Common myeloid progenitor, CD34-positive (primary cell): ENCODE measurements around the gene TLR8.
A peak's percentile ranks its signal among the peaks of the same experiment; 100 is the strongest.
"Not testable (repeated sequence)": the region's sequence is repeated elsewhere in the genome, so short reads cannot be mapped to it uniquely, and the experiment has no call there.

Experiments used
- CTCF ChIA-PET: fragments of 350-600 bp; sonication (Branson Sonifier 250); formaldehyde crosslinking; loops from one replicate; lab custom pipeline; 2021; ENCODE audit warnings: antibody characterized with exemption; lab: Charles Lee
- POLR2A ChIA-PET: fragments of 350-600 bp; sonication (Branson Sonifier 250); formaldehyde crosslinking; loops from one replicate; lab custom pipeline; 2021; ENCODE audit warnings: antibody characterized with exemption; lab: Charles Lee
- DNase-seq, 3 donors: peaks; one replicate each; pipeline versions ENCODE4 v3.0.0 to v3.0.0-alpha.2; 2013
- H3K27ac ChIP-seq, 2 experiments: 1 replicate in 1 of 2; 2 replicates in 1 of 2; pipeline ENCODE4 v1.7.0; 2013; ENCODE audit warnings: inconsistent platforms in 2 of 2, low read length in 2 of 2, mild to moderate bottlenecking in 2 of 2, low read depth in 1 of 2, moderate library complexity in 1 of 2; ENCODE audit not compliant: severe bottlenecking in 2 of 2, insufficient read depth in 1 of 2, poor library complexity in 1 of 2
- H3K27me3 ChIP-seq, 5 experiments: replicated peaks in 2 of 5; 1 replicate in 3 of 5; 2 replicates in 2 of 5; pipeline versions ENCODE4 v1.6.1 to v1.7.0; 2013; ENCODE audit warnings: low read length in 4 of 5, mild to moderate bottlenecking in 2 of 5, moderate library complexity in 2 of 5, inconsistent platforms in 1 of 5; ENCODE audit not compliant: insufficient read depth in 5 of 5, control insufficient read depth in 4 of 5
- H3K36me3 ChIP-seq, 4 experiments: 1 replicate in 2 of 4; 2 replicates in 2 of 4; pipeline versions ENCODE4 v1.6.1 to v1.7.0; 2013; ENCODE audit warnings: low read length in 3 of 4, control low read depth in 1 of 4, mild to moderate bottlenecking in 1 of 4; ENCODE audit not compliant: control insufficient read depth in 4 of 4, insufficient read depth in 4 of 4
- H3K4me1 ChIP-seq, 4 experiments: 1 replicate in 3 of 4; 2 replicates in 1 of 4; pipeline versions ENCODE4 v1.6.1 to v1.7.1; 2013; ENCODE audit warnings: low read length in 3 of 4, mild to moderate bottlenecking in 3 of 4, control low read depth in 1 of 4, inconsistent platforms in 1 of 4, moderate library complexity in 1 of 4; ENCODE audit not compliant: control insufficient read depth in 4 of 4, insufficient read depth in 4 of 4; ENCODE audit errors: control extremely low read depth in 1 of 4
- H3K4me3 ChIP-seq, 7 experiments: 1 replicate in 4 of 7; 2 replicates in 3 of 7; pipeline versions ENCODE4 v1.5.1 to v1.7.0; 2013; ENCODE audit warnings: mild to moderate bottlenecking in 7 of 7, low read length in 6 of 7, moderate library complexity in 6 of 7, inconsistent platforms in 2 of 7, low read depth in 2 of 7, control low read depth in 1 of 7; ENCODE audit not compliant: insufficient read depth in 4 of 7, control insufficient read depth in 1 of 7; ENCODE audit errors: extremely low read depth in 1 of 7
- H3K9me3 ChIP-seq, 5 experiments: 1 replicate in 4 of 5; 2 replicates in 1 of 5; pipeline versions ENCODE4 v1.6.1 to v1.7.1; 2013; ENCODE audit warnings: low read length in 4 of 5, mild to moderate bottlenecking in 2 of 5, inconsistent platforms in 1 of 5, low read depth in 1 of 5, moderate library complexity in 1 of 5; ENCODE audit not compliant: control insufficient read depth in 4 of 5, insufficient read depth in 2 of 5; ENCODE audit errors: control extremely low read depth in 1 of 5
- WGBS: methylation state at CpG from one replicate; pipeline ENCODE4 v1.1.5; 2013; ENCODE audit not compliant: insufficient coverage; 5-methylcytosine and 5-hydroxymethylcytosine counted together

TLR8 gene

DNA sequence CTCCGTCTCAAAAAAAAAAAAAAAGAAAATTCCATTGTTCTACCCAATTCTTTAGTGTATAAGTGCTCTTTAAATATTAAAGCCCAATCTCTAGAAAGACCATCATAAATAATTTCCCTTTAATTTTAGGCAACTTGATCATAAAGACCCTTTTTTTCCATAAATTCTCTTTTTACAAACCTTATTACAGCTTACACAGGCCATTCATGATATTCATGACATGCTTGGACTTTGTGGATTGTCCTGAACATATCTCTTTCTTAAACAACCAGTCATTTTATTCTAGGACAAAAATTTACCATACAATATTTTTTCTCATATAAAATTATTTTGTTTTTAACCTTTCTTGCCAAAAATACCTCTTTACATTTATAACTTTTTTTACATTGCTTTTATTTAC, 30.5 kb downstream of the TLR8 start:
- Histone ChIP-seq H3K36me3 (no peaks in the 10 kb centered on the region), H3K4me1 (no peaks in the 10 kb centered on the region), H3K4me3 (no peak overlapping the region), H3K9me3 (peaks cover 0 to 4% (median 0%) of the 10 kb centered on the region in 5 experiments), H3K27me3 (peaks cover 0 to 2% (median 0%) of the 10 kb centered on the region in 5 experiments), H3K27ac (no peak overlapping the region)
- POLR2A ChIA-PET = no interaction called here
- no CpG with 5 or more reads among the region's 1 CpG for WGBS
- DNase-seq = no peak
- CTCF ChIA-PET = interaction anchor here (0.6 kb wide), 1 partner anchor 10 kb away, joined by 3 read pairs; no protein-coding TSS in a partner anchor

DNA sequence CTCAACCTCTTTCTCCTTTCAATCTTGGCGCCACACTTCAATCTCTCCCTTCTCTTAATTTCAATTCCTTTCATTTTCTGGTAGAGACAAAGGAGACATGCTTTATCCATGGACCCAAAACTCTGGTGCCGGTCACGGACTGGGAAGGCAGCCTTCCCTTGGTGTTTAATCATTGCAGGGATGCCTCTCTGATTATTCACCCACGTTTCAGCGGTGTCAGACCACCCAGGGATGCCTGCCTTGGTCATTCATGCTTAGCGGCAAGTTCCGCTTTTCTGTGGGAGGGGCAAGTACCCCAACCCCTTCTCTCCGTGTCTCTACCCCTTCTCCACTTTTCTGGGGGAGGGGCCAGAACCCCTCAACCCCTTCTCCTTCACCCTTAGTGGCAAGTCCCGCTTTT, 34.1 kb downstream of the TLR8 start:
- H3K4me3 ChIP-seq, H3K4me1 ChIP-seq, H3K9me3 ChIP-seq, CTCF ChIA-PET, POLR2A ChIA-PET, H3K36me3 ChIP-seq, H3K27ac ChIP-seq, H3K27me3 ChIP-seq, DNase-seq: not testable (repeated sequence)
- 90% methylated on average over 6 of the region's 9 CpGs for WGBS

DNA sequence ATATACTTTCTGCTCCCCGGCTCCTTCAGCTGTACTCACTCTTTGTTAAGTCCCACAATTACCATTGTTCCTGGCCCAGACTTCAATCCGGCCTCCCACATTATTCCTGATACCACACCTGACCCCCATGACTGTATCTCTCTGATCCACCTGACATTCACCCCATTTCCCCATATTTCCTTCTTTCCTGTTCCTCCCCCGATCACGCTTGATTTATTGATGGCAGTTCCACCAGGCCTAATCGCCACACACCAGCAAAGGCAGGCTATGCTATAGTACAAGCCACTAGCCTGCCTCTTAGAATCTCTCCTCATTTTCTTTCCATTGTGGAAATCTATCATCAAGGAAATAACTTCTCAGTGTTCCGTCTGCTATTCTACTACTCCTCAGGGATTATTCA, 37.2 kb downstream of the TLR8 start:
- CTCF ChIA-PET, POLR2A ChIA-PET, H3K4me3 ChIP-seq, H3K27me3 ChIP-seq, H3K27ac ChIP-seq, H3K9me3 ChIP-seq, DNase-seq, H3K36me3 ChIP-seq: not testable (repeated sequence)
- peaks cover 4 to 17% (median 12%) of the 10 kb centered on the region in 4 experiments for H3K4me1 ChIP-seq
- WGBS = 34% methylated on average over 3 of the region's 6 CpGs

DNA sequence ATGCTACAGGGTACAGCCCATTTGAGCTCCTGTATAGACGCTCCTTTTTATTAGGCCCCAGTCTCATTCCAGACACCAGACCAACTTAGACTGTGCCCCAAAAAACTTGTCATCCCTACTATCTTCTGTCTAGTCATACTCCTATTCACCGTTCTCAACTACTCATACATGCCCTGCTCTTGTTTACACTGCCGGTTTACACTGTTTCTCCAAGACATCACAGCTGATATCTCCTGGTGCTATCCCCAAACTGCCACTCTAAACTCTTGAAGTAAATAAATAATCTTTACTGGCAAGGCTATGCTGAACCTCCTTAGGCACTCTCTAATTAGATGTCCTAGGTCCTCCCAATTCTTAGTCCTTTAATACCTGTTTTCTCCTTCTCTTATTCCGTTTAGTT, 38.0 kb downstream of the TLR8 start:
- CTCF ChIA-PET = not testable (repeated sequence)

DNA sequence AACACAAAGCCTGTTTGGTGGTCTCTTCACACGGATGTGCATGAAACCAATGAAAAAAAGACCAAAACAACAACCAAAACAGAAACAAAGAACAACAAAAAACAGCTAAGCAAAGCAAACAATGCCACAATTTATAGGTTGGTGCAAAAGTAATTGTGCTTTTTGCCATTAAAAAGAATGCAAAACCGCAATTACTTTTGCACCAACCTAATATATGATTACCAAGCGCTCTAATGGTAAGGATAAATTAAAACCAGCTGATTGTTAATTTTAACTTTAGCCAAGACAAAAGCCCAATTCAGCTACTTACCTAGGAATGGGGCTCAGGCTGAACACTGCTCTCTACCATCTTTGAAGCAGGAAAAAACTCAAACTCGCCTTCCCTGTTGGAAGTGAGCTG, 39.1 kb downstream of the TLR8 start:
- ChIA-PET CTCF (interaction anchor here (1.0 to 2.4 kb wide), 9 partner anchors 20 to 547 kb away, joined by 3 to 18 read pairs (median 4); no protein-coding TSS in a partner anchor), POLR2A (interaction anchor here (0.8 kb wide), 1 partner anchor 30 kb away, joined by 3 read pairs; no protein-coding TSS in a partner anchor)
- H3K4me3 ChIP-seq = no peak overlapping the region
- H3K27me3 ChIP-seq = peaks cover 0 to 6% (median 0%) of the 10 kb centered on the region in 5 experiments
- no peak overlapping the region for H3K27ac ChIP-seq
- H3K4me1 ChIP-seq = peaks cover 13 to 28% (median 18%) of the 10 kb centered on the region in 4 experiments
- H3K9me3 ChIP-seq = peaks cover 0 to 3% (median 0%) of the 10 kb centered on the region in 5 experiments
- H3K36me3 ChIP-seq = no peaks in the 10 kb centered on the region
- DNase-seq = no peak
- WGBS = 100% methylated on average over 2 of the region's 4 CpGs

More for the DNA sequence above, 38.0 kb downstream of the TLR8 start:
- peaks cover 4 to 17% (median 13%) of the 10 kb centered on the region in 4 experiments for H3K4me1 ChIP-seq
- H3K4me3 ChIP-seq, DNase-seq, H3K36me3 ChIP-seq, H3K9me3 ChIP-seq, H3K27me3 ChIP-seq, POLR2A ChIA-PET, H3K27ac ChIP-seq: not testable (repeated sequence)
- WGBS = 80% methylated on average over 1 of the region's 4 CpGs

DNA sequence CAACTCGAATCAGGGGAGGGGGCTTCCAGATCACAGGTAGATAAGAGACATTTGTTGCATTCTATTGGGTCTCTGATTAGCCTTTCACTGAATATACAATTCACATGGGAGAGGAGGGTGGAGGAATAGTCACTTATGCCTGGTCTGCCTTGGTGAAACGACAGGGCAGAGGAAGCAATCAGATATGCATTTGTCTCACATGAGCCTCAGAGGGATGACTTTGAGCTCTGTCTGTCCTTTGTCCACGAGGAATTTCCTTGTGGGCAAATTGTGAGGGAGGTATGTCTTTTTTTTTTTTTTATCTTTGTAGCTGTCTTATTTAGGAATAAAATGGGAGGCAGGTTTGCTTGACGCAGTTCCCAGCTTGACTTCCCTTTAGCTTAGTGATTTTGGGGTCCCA, 40.0 kb downstream of the TLR8 start:
- H3K9me3 ChIP-seq = no peaks in the 10 kb centered on the region
- 53% methylated on average over 2 of the region's 4 CpGs for WGBS
- no peak overlapping the region for H3K4me3 ChIP-seq
- H3K36me3 ChIP-seq = no peaks in the 10 kb centered on the region
- no peak for DNase-seq
- H3K27ac ChIP-seq = no peak overlapping the region
- peaks cover 13 to 37% (median 26%) of the 10 kb centered on the region in 4 experiments for H3K4me1 ChIP-seq
- peaks cover 0 to 6% (median 0%) of the 10 kb centered on the region in 5 experiments for H3K27me3 ChIP-seq
- POLR2A ChIA-PET = interaction anchor here (0.6 to 1.1 kb wide), 3 partner anchors 10 to 211 kb away, joined by 3 read pairs; no protein-coding TSS in a partner anchor
- CTCF ChIA-PET = interaction anchor here (0.9 to 2.4 kb wide), 19 partner anchors 9 to 546 kb away, joined by 3 to 29 read pairs (median 5); partner anchors contain the start of gene TMSB4X

DNA sequence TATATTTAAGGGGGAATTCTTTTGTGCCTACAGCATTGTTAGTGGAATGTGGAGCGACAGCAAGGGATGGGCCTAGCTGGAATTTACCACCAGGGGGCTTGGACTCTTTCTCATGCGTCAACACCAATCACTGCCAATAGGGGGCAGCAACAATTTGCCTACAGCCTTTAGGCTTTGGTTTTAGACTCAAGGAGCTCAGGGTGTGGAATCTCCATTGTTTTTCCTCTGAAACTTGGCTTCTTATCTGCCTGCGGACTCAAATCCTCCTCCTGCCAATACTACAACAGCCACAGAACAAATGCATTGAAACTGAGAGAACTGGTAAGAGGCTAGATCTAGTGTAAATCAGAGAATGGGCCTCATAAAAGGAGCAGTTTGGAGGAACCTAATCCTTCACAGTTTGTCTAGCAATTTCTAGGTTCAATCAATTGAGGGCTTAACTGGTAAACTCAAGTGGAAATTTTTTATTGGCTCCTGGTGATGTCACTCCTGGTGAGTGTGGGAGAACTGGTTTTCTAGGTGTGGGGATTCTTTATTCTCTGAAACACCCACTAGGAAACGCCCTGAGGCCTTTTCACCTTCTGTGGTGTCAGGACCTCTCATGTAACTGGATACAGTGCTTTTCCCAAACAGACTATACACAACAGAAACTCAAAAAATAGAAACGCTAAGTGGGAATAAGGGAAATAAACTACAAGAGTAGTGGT, 40.6 kb downstream of the TLR8 start:
- ChIA-PET POLR2A (interaction anchor here (0.6 to 1.1 kb wide), 3 partner anchors 9 to 210 kb away, joined by 3 read pairs; no protein-coding TSS in a partner anchor), CTCF (interaction anchor here (0.9 to 2.4 kb wide), 18 partner anchors 10 to 545 kb away, joined by 3 to 29 read pairs (median 6); partner anchors contain the start of gene TMSB4X)

More for the DNA sequence above, 40.6 kb downstream of the TLR8 start:
- Histone ChIP-seq H3K9me3 (no peaks in the 10 kb centered on the region), H3K27ac (no peak overlapping the region), H3K4me3 (no peak overlapping the region), H3K36me3 (no peaks in the 10 kb centered on the region), H3K27me3 (peaks cover 0 to 6% (median 0%) of the 10 kb centered on the region in 5 experiments), H3K4me1 (peaks cover 17 to 41% (median 28%) of the 10 kb centered on the region in 4 experiments)
- no CpG with 5 or more reads among the region's 5 CpGs for WGBS
- DNase-seq = peak; percentile 66 to 86 (median 78)
